K562 (cell line): Measurements from ENCODE around the gene ZSCAN22. TPM values are rescaled to one million over a fixed set of nuclear protein-coding genes. Genes with fewer than 3 reads are reported as not detected.

Experiments
- ARNT ChIP-seq, 2 experiments: fragments of 450-650 bp; IDR thresholded peaks; 2 replicates each; pipeline ENCODE4 v1.6.1; 2016; ENCODE audit warnings: mild to moderate bottlenecking in 1 of 2
- CHCHD3 ChIP-seq: fragments of 250-450 bp; sonication (Bioruptor Pico); IDR thresholded peaks from 2 replicates; pipeline ENCODE4 v2.1.2; 2022; ENCODE audit warnings: mild to moderate bottlenecking
- ETV6 ChIP-seq, 3 experiments: fragments of 150-350 bp in 1 of 3; sonication (generic) in 1 of 3; formaldehyde crosslinking in 1 of 3; IDR thresholded peaks; 2 replicates each; pipeline versions ENCODE4 v1.6.1 to v1.8.0; 2014 to 2022; ENCODE audit warnings: borderline replicate concordance in 2 of 3, low read depth in 2 of 3, antibody characterized with exemption in 1 of 3, low read length in 1 of 3, mild to moderate bottlenecking in 1 of 3, missing genetic modification reagents in 1 of 3
- FOXJ2 ChIP-seq: fragments of 200-800 bp; sonication (Bioruptor generic); IDR thresholded peaks from 2 replicates; pipeline ENCODE4 v1.6.1; 2016; ENCODE audit warnings: missing genetic modification characterization, missing compliant biosample characterization
- KAT2B ChIP-seq: IDR thresholded peaks from one replicate; pipeline ENCODE4 v1.6.1; 2012; ENCODE audit warnings: low read depth, mild to moderate bottlenecking, control low read depth, inconsistent platforms, low read length, moderate library complexity
- LARP7 ChIP-seq: fragments of 450-650 bp; IDR thresholded peaks from 2 replicates; pipeline ENCODE4 v1.6.1; 2016
- MAFK ChIP-seq: IDR thresholded peaks from 2 replicates; pipeline ENCODE4 v1.6.1; 2011; ENCODE audit warnings: low read length, improper control_type of control experiment
- MED1 ChIP-seq: sonication (generic); formaldehyde crosslinking; IDR thresholded peaks from 2 replicates; pipeline ENCODE4 v1.8.1; 2023; ENCODE audit warnings: missing genetic modification reagents, borderline replicate concordance
- NFE2L1 ChIP-seq: fragments of 450-650 bp; IDR thresholded peaks from 2 replicates; pipeline ENCODE4 v1.6.1; 2016; ENCODE audit warnings: missing genetic modification characterization, low read depth, mild to moderate bottlenecking, missing compliant biosample characterization, moderate library complexity, borderline replicate concordance
- PHF21A ChIP-seq: fragments of 450-650 bp; IDR thresholded peaks from 2 replicates; pipeline ENCODE4 v1.6.1; 2017; ENCODE audit warnings: low read depth, borderline replicate concordance
- RFX7 ChIP-seq: fragments of 250-450 bp; sonication (Bioruptor Pico); IDR thresholded peaks from 2 replicates; pipeline ENCODE4 v1.5.1; 2021; ENCODE audit warnings: mild to moderate bottlenecking
- RHOXF2B ChIP-seq: fragments of 250-450 bp; sonication (Bioruptor Pico); conservative IDR thresholded peaks from 2 replicates; pipeline ENCODE4 v1.5.1; 2021
- SAFB2 ChIP-seq: fragments of 200-400 bp; formaldehyde crosslinking; IDR thresholded peaks from 2 replicates; pipeline ENCODE4 v1.6.1; 2018; ENCODE audit warnings: borderline replicate concordance, low read length, low read depth, moderate library complexity; ENCODE audit not compliant: severe bottlenecking
- SMARCC2 ChIP-seq: fragments of 450-650 bp; IDR thresholded peaks from 2 replicates; pipeline ENCODE4 v1.6.1; 2017; ENCODE audit warnings: antibody characterized with exemption, moderate library complexity, mild to moderate bottlenecking, low read depth
- SNRNP70 ChIP-seq: fragments of 200-400 bp; formaldehyde crosslinking; optimal IDR thresholded peaks from 2 replicates; pipeline ENCODE3; 2017; ENCODE audit warnings: low read depth, low read length
- STAT5A ChIP-seq: IDR thresholded peaks from 2 replicates; pipeline ENCODE4 v1.6.1; 2012; ENCODE audit warnings: low read length, inconsistent platforms, borderline replicate concordance
- STAT5B ChIP-seq: fragments of 250-450 bp; sonication (Bioruptor Pico); IDR thresholded peaks from 2 replicates; pipeline ENCODE4 v1.8.0; 2021; ENCODE audit warnings: mild to moderate bottlenecking, inconsistent platforms
- TCF3 ChIP-seq: sonication (generic); formaldehyde crosslinking; IDR thresholded peaks from 2 replicates; pipeline ENCODE4 v1.4.0; 2020; ENCODE audit warnings: mild to moderate bottlenecking, missing genetic modification reagents
- ZFPM2 ChIP-seq: fragments of 250-450 bp; sonication (Bioruptor Pico); IDR thresholded peaks from 2 replicates; pipeline ENCODE4 v1.5.1; 2022; ENCODE audit warnings: mild to moderate bottlenecking
- ZNF384 ChIP-seq: IDR thresholded peaks from 2 replicates; pipeline ENCODE4 v1.6.1; 2012; ENCODE audit warnings: low read depth, low read length, improper control_type of control experiment
- ZNF668 ChIP-seq: fragments of 250-450 bp; sonication (Bioruptor Pico); IDR thresholded peaks from 2 replicates; pipeline ENCODE4 v1.8.0; 2022; ENCODE audit warnings: mild to moderate bottlenecking, inconsistent platforms
- polyA plus RNA-seq, 8 experiments: library from polyadenylated mRNA; depleted of rRNA in 4 of 8; stranded (reverse) in 5 of 8; unstranded in 3 of 8; fragments of >200 nt; fragmentation: Nextera tagmentation in 2 of 8; fragmentation: Illumina TruSeq in 1 of 8; extraction: Ambion mirVana in 2 of 8; extraction: Trizol in 1 of 8; gene quantifications; 2 replicates each; pipeline versions ENCODE4 v1.2.1 to v1.2.3, GENCODE V29; 2011 to 2014; ENCODE audit warnings: inconsistent platforms in 1 of 8, missing spikeins in 1 of 8
- total RNA-seq, 7 experiments: library from RNA; depleted of rRNA in 6 of 7; stranded (reverse); fragments of >200 nt in 6 of 7; fragmentation: Illumina TruSeq in 2 of 7; extraction: Trizol in 2 of 7; gene quantifications; 2 replicates each; pipeline versions ENCODE4 v1.2.1 to v1.2.3, GENCODE V29; 2011 to 2021; ENCODE audit warnings: low replicate concordance in 1 of 7
- TF ChIP-seq, protein P1 (sequence below): fragments of 450-650 bp; IDR thresholded peaks from 2 replicates; pipeline ENCODE4 v1.6.1; 2016; ENCODE audit warnings: low read depth, mild to moderate bottlenecking, moderate library complexity
- TF ChIP-seq, protein P2 (sequence below): IDR thresholded peaks from 2 replicates; pipeline ENCODE4 v1.6.1; 2016; ENCODE audit warnings: missing genetic modification characterization, missing compliant biosample characterization
- TF ChIP-seq, protein P3 (sequence below): fragments of 450-650 bp; conservative IDR thresholded peaks from 2 replicates; pipeline ENCODE4 v1.6.1; 2016; ENCODE audit warnings: missing genetic modification characterization, low read depth, mild to moderate bottlenecking, control low read depth, missing compliant biosample characterization
- TF ChIP-seq, protein P4 (sequence below): sonication (generic); formaldehyde crosslinking; IDR thresholded peaks from 2 replicates; pipeline ENCODE4 v1.8.1; 2022; ENCODE audit warnings: missing genetic modification reagents

ZSCAN22 gene
- total and polyA plus RNA-seq, 9 of the 15 experiments (the other 6 are each of a cell fraction or from before 2014, with no cell fraction given), result 0.98 to 5.3 (median 3.0) TPM

DNA sequence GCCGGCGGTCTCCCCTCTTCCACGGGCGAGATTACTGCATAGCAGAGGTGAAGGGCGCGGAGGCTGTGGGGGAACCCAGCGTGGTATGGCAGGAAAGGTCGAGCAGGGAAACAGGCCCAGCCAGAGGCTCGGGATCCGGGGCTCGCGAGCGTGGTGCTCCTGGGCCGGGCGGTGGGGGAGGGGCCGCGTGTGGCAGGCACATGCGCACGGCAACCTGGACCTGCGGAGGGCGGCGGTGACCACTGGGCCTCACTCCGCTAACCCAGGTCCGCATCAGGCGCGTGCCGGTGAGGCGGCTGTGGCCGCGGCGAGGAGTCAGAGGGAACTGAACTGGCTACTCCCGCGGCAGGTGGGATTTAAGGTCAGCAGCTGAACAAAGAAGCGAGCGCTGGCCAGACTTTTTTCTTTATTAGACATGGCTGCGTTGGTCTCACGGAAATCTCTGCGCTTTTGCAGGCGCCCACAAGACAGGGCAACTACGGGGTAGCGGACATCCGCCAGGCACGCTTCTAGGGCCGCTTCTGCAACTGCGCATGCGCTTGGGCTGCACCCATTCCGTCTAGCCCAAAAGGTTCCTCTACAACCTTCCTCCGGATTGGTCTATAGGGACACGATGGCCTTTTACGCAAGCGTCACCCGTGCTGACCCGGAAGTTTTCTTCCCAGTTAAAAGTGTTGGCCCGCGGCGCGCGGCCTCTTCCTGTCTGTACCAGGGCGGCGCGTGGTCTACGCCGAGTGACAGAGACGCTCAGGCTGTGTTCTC lies 60.0 kb downstream of the ZSCAN22 start, which contains the start of gene RPS5 (continued):
- TF ChIP-seq, protein P1, sequence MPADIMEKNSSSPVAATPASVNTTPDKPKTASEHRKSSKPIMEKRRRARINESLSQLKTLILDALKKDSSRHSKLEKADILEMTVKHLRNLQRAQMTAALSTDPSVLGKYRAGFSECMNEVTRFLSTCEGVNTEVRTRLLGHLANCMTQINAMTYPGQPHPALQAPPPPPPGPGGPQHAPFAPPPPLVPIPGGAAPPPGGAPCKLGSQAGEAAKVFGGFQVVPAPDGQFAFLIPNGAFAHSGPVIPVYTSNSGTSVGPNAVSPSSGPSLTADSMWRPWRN, result peak; percentile 85
- TF ChIP-seq MED1 (no peak), TCF3 (0 out of 2 replicates have a peak, but pooled peaks have one; percentile 12), SNRNP70 (no peak), RHOXF2B (CRISPR knock-in tag) (no peak), SMARCC2 (no peak; the same call in 1 of the 2 replicates), CHCHD3 (no peak), STAT5B (CRISPR knock-in tag) (no peak), KAT2B (no peak), ZFPM2 (no peak), NFE2L1 (tag) (no peak), SAFB2 (no peak), PHF21A (no peak; the same call in 1 of the 2 replicates), ARNT (IDR thresholded peaks at IDR 0.05) (no peak), ZNF668 (no peak), FOXJ2 (tag) (no peak), ETV6 (IDR thresholded peaks at IDR 0.05; ENCODE audit: borderline replicate concordance in 1 of 2, low read depth in 2 of 2, low read length in 1 of 2) (no peak), ETV6 (CRISPR knock-in tag; IDR thresholded peaks at IDR 0.05; ENCODE audit: borderline replicate concordance) (no peak), ZNF384 (peak; percentile 25; the same call in 1 of the 2 replicates), RFX7 (CRISPR knock-in tag) (no peak), MAFK (no peak), LARP7 (no peak), STAT5A (no peak)
- TF ChIP-seq, protein P2, sequence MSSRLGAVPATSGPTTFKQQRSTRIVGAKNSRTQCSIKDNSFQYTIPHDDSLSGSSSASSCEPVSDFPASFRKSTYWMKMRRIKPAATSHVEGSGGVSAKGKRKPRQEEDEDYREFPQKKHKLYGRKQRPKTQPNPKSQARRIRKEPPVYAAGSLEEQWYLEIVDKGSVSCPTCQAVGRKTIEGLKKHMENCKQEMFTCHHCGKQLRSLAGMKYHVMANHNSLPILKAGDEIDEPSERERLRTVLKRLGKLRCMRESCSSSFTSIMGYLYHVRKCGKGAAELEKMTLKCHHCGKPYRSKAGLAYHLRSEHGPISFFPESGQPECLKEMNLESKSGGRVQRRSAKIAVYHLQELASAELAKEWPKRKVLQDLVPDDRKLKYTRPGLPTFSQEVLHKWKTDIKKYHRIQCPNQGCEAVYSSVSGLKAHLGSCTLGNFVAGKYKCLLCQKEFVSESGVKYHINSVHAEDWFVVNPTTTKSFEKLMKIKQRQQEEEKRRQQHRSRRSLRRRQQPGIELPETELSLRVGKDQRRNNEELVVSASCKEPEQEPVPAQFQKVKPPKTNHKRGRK (tag), result no peak
- TF ChIP-seq, protein P3, sequence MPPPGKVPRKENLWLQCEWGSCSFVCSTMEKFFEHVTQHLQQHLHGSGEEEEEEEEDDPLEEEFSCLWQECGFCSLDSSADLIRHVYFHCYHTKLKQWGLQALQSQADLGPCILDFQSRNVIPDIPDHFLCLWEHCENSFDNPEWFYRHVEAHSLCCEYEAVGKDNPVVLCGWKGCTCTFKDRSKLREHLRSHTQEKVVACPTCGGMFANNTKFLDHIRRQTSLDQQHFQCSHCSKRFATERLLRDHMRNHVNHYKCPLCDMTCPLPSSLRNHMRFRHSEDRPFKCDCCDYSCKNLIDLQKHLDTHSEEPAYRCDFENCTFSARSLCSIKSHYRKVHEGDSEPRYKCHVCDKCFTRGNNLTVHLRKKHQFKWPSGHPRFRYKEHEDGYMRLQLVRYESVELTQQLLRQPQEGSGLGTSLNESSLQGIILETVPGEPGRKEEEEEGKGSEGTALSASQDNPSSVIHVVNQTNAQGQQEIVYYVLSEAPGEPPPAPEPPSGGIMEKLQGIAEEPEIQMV, result peak; percentile 58; the same call in 1 of the 2 replicates
- TF ChIP-seq, protein P4, sequence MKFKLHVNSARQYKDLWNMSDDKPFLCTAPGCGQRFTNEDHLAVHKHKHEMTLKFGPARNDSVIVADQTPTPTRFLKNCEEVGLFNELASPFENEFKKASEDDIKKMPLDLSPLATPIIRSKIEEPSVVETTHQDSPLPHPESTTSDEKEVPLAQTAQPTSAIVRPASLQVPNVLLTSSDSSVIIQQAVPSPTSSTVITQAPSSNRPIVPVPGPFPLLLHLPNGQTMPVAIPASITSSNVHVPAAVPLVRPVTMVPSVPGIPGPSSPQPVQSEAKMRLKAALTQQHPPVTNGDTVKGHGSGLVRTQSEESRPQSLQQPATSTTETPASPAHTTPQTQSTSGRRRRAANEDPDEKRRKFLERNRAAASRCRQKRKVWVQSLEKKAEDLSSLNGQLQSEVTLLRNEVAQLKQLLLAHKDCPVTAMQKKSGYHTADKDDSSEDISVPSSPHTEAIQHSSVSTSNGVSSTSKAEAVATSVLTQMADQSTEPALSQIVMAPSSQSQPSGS (CRISPR knock-in tag), result no peak
